ENCODE measurements around the gene LRIG1.

Gene LRIG1

DNA sequence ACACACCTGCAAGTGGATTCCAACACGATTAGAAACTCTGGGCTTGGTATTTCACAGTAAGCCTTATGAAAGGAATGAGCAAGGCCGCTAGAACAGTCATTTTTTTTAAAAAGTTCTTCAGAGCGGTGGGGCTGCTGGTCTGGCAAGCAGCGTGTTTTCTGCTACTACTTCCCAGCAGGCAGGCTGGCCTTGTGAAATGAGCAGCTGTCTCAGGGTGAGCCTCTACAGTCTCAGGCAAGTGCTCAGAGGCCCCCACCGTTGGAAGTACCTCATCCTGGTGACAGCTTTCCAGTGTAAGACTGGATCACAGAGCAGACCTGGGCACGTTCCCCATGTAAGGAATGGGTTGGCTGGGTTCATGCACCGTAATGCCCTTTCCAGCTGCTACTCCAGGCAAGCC is 119.2 kb downstream of the LRIG1 start:
- DNase-seq, result no peak

DNA sequence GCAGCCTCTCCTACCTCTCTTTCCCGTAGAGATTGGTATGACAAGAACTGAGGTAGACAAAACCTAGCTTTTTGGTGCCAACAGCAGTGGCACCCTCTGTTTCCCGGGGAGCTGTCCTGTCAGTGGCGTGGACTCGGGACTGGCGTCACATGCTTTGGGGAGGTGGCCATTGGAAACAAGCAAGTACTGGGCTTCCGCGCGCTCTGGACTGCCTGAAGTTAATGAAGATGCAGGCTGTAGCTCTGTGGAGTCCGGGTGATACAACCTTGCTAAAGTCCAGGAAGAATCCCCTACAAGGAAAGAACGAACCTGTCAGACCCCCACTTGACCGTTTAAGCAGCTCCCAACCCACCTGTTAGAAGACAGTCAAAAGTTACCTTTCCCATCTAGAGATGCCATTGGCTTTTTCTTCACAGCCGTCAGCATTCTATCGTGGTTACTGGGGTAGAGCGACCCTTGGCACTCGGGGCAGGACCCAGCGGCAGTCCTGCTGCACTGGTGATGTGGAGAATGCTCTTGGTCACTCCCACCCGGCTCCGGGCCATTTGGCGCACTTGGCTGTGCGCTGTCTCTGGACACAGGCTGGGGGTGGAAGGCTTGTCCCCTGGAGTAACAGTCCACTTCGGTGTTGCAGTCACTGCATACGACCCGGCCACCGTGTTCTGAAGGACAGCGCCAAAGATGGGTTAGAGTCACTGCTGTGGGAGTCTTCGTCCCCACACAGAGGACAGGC is 120.5 kb downstream of the LRIG1 start:
- no peak for DNase-seq

DNA sequence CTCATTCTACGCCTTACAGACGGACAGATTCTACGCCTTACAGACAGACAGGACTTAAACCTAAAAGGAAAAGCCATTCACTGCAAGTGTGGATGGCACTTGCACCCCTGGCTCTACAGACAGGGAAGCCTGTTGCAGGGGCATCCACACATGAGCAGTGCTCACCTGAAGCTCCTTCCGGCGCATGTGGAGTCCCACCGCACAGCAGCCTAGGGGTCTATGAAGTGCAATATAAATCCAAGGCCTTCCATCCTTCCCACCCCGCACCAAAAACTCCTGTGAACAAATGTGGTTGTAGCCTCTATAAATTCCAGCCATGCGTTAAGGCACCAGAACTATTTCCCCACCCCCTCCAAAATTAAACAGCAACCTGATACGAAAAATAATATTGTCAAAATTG is 121.3 kb downstream of the LRIG1 start:
- no peak for DNase-seq

DNA sequence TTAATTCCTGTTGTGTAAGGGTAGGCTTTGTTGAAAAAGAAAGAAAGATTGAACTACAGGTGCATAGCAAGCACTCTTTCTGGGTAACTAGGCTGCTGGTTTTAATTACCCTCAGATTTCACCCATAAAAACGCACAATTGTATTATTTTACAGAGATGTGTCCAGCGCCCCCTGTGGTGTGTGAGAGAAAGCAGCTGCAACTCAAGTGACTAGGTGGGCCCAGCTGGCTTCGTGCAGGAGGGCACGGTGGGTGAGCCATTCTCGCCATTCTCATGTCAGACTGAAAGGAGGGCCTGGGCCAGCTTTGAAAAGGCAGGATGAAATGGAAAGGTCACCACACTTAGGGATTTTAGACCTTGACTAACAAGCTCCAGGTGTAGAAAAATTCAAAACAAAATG is 122.6 kb downstream of the LRIG1 start:
- peak; percentile 63 for DNase-seq

DNA sequence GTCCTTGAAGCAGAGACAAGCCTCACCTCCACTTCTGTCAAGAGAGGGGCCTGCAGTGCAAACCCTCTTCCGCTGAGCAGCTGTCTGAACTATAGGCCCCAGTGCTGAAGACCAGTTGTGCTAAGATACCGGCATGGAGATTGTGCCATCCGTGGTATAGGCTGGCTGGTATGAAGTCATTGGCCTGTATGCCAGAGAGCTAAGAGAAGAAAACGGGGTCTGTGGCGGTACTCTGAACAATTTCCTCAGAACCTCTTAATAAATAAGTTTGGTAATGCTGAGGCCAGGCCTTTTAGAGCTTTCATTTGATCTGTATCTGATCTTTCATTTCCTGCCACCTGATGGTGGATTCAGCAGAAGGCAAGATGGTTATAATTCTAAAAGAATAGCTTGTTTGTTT is 123.0 kb downstream of the LRIG1 start:
- DNase-seq, result no peak

DNA sequence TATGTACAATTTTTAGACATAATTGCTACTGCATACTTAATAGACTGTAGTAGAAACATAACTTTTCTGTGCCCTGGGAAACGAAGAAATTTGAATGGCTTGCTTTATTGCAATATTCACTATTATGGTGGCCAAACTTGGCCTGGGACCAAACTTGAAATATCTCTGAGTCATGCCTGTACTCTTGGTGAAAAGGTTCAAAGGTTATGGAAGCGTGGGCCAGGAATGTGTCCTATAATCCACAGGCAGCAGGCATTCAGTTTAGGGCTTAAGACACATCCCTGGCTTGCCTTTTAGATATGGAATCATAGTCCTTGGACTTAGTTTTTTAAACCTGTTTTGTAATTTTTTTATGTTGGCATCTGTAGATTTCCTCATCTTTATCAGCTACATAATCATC is 124.3 kb downstream of the LRIG1 start:
- DNase-seq, result no peak

DNA sequence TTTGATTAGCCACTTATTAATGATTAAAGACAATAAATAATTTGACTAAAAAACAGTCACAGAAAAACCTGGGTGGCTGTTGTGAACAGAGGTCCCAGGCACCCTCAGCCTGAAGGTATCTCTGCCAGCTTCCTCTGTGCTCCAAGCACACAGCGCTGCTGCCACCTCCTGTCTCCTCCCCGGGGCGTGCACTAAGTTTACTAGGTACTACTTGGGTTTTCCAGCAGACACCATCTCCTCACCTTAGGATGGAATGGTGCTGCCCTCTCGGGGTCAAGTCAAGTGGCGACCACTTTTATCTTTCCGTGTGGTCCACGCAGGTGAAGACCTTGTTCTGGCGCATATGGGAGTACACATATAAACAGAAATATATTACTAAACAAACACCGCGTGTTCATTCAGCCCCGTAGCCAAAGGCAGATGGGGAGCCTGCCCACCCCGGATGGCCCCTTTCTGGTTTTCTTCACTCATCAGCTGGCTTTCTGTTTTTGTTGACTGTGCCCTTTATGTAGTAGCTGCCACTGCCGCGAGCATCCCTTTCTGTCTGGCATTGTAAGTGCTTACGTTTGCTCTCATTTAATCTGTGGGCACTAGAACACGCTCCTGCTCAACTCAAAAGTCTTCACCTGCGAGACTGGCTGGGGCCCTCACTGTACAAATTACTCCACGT is 128.0 kb downstream of the LRIG1 start:
- DNase-seq, result peak; percentile 80

DNA sequence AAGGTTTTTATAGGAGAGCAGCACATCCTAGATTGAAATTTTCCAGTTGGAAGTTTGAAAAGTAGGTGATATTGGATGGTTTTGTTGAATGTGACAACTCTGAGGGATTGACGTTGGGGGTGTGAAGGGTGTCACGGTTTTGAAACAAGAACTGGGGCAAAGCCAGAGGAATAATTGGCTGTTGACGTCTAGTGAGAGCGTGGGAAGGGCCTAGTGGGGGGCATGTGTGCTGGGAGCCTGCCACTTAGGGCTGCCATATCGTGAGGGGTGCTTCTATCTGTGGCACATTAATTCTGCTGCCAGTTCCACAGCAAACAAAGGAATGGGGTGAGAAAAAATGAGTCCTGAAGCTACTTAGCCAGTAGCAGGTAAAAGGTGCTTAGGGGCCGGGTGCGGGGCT is 129.4 kb downstream of the LRIG1 start:
- no peak for DNase-seq

DNA sequence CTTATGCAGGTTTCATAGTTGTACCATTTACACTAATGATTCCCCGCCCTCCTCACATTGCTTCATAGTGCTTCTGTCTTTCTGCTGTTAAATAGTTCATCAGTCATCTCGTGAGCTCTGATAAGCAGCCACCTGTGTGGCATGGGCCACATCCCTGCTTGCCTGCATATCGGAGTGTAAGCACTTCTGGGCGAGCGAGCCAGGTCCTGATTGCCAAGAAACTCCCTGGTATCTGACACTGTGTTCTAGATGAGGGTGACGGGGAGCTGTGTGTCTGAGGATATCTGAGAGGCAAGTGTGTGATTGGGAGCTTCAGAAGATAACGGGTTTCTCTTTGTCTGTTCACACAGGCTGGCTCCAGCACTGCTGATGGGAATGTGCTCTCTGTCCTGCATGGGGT is 130.6 kb downstream of the LRIG1 start:
- no peak for DNase-seq

DNA sequence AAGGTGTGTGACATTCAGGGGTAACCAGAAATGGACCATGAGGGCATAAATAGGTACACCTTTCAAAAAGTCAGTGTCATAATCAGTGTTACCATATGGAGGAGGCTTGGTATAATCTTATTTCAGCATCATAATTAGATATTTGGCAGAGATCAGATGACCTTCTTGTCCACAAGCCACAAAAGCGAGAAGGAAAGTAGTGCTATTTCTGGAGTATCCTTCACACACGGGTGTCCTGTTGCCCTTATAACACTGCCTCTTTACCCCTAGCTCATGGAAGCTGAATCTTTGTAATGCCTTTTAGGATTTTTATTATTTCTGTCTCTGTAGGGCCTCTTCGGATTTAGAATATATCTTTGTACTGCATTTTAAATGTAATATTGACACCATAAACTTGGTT is 132.8 kb downstream of the LRIG1 start:
- no peak for DNase-seq

DNA sequence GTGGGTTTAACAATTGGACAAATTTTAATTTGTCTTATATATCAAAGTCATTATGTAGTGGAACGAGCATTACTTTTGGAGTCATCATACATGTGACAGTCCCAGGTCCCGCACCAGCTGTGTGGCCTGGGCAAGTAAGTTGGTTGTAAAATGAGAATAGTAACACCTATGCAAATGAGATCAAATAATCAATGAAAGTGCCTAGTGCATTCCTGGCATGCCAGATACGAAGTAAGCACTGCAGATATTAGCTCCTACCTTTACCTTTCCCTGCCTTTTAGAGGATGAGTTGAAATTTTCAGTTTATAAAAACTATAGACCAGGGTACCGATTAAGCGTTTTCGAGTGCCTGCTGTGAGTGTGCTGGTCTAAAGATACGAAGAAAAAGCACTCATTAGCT is 134.1 kb downstream of the LRIG1 start:
- no peak for DNase-seq

DNA sequence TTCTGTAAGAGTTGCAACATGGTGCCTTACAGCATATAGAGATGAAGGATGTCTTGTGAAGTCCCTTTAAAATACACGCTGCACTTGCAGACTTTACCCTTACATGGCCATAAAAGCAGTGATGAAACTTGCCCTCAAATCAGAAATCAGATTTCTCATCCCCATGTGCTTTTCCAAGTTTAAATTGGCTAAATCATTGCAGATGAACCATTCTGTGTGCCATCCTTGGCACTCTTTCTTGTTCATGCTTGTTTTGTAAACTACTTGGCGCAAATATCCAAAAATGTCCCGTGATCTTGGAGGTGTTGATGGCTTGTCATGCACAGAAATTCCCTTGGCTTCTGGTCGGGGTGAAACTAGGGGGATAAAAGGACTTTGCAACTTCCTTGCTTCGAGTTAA is 135.7 kb downstream of the LRIG1 start:
- DNase-seq, result no peak

DNA sequence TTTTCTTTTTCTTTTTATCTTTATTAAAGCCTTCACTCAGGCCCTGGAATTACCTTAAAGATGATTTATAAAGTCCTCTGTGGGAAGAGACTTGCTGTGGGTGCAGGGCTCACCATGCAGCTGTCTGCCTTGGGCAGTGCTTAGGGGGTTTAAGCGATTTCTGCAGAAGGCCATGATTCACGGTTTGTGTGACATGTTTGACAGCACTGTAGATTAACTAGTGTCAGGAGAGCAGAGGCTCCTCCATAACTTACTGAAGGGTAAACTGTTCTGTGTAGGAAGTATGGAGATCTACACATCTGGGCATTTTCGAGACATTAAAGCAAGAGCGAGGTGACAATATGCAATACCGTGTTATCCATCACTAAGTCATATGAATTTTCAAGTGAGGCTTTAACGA is 137.7 kb downstream of the LRIG1 start:
- no peak for DNase-seq

DNA sequence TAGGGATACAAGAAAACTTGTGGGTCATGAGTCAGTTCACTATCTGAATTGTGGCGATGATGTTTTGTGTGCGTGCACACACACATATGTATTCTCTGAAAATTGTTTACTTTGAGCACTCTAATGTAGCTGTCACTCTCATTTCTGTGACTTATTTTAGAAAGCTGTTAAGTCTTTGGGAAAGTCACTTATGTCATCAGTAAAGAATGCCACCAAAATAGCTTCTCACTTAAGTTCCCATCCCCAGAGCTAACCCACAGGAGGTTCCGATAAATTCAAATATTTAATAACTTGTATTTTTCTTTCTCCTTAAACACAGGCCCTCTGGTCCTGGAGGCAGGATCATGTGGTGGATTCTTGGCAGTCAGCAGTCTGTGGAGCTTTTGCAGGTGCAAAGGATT is 138.3 kb downstream of the LRIG1 start:
- no peak for DNase-seq

DNA sequence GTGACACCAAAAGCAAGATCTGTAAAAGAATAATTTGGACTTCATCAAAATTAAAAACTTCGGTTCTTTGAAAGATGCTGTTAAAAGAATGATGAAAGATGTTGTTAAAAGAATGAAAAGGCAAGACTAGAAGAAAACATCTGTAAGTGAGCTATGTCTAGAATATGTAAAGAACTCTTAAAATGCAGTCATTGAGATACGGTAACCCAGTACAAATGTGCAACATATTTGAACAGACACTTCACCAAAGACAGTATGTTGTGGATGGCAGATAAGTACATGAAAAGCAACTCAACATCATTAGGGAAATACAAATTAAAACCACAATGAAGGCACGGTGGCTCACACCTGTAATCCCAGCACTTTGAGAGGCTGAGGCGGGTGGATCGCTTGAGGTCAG is 139.5 kb downstream of the LRIG1 start:
- no peak for DNase-seq

DNA sequence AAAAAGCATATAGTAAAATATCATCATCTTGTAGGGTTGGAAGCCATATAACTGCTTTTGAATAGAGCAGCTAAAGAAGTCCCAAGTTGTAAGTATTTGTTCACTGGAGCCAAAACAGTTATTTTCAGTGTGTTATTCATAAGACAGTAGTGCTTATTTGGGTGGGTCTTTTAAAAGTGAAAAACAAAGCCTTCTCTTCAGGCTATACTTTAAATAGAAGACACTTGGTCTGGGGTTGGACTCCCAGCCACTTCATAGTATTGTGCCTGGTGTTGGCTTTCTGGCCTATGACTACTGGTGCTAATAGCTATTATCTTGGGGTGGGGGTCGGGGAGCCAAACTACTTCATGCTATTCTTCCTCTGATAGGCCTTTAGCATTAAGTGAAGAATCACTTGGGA is 144.8 kb downstream of the LRIG1 start:
- no peak for DNase-seq

DNA sequence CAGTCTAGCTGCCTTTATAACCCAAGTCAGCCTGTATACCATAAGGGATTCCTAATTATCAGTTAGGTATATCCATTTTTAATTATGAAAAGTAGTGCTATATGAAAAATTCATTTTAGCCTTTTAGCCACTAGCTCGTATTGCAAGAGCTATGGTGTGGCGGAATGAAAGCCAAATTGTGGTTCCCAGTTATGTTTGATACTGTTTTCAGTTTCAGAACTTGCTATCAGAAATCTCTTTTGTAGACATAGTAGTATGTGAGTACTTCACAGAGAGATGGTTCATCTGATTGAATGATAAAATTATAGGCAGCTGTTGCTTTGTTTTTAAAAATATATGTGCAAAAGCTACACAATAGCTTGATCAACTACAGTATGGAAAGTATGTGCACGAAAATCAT is 145.4 kb downstream of the LRIG1 start:
- no peak for DNase-seq

DNA sequence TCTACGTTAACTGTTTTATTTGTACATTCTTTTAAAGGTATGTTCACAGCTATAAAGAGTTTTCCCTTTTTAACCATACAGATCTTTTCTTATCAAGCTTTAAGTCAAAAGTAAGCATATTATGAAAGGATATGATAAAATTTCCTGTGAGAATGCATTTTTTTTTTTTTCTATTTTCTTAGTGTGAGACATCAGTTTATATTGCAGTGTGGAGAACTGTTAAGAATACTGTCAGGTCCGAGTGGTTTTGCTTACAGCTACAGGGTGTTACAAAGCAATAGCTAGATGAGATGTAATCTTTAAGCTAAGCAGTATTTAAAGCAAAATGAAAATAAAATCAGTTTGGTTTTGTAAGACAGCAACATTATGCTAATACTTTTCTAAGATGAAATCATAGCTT is 146.8 kb downstream of the LRIG1 start:
- no peak for DNase-seq

DNA sequence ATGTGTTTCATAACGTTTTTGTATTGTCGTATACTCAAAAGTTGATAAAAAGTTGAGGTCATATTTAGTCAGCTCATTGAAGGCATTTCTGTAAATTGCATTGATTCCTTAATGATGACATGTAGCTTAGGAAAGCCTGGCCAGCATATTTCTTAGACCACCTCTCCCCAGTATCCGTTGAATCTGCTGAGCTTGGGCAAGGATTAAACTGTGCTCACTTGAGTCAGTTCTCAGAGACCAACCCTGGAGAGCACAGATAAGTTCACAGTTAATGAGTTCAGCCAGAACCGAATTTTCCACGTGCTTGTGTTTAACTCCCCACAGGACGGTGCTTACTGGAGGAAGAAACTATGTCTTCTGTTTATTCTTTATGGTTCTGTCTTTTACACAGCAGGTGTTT is 147.3 kb downstream of the LRIG1 start:
- no peak for DNase-seq

DNA sequence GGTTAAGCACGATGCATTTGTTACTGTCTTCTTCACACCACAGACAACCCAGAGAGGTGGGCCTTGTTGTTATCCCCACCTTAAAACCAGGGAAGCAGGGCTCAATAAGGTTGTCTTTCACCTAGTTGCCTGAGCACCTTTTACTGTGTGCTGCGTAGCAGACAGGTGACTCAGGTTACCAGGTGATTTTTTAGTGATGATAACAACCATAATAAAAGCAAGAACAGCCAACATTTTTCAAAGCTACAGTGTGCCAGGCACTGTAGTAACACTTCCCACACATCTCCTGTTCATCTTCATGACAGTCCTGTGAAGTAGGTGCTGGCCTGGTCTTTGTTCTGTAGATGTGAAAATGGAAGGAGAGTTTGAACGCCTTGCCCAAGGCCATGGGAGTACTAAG is 147.8 kb downstream of the LRIG1 start:
- DNase-seq, result no peak

DNA sequence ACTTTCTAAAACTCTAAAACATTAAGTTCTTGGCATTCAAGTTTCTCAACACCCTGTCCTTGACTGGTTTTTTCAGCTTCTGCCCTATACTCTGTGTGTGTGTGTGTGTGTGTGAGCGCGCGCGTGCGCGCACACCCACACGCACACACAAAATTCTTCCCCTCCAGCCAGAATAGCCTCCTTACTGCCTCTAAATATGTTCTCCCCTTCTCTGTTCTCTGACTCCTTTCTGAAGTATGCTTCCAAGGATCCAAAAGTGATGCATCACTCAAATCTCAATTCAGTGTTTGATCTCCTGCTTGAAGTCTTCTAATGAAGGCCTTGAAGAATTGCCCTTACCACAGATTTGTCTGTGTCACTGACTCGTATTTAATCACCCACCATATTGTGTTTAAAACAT is 150.2 kb downstream of the LRIG1 start:
- no peak for DNase-seq

DNA sequence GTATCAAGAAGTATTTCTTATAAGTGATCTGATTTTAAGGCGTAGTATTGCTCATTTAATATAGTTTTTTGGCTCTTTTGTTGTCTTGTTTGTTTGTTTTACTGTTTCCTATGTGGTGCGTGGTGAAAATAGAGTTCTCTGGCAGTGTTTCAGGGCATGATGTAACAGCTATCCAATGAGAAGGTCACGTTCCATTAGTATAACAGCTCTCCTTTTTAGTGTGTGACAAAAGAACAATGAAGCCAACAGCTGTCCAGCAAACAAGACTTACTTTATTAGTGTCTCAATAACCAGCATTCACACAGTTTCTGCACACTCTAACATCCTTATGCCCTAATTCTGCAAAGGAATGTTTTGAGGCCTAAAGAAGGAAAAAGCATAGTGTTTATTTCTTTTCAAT is 152.1 kb downstream of the LRIG1 start:
- DNase-seq, result no peak

DNA sequence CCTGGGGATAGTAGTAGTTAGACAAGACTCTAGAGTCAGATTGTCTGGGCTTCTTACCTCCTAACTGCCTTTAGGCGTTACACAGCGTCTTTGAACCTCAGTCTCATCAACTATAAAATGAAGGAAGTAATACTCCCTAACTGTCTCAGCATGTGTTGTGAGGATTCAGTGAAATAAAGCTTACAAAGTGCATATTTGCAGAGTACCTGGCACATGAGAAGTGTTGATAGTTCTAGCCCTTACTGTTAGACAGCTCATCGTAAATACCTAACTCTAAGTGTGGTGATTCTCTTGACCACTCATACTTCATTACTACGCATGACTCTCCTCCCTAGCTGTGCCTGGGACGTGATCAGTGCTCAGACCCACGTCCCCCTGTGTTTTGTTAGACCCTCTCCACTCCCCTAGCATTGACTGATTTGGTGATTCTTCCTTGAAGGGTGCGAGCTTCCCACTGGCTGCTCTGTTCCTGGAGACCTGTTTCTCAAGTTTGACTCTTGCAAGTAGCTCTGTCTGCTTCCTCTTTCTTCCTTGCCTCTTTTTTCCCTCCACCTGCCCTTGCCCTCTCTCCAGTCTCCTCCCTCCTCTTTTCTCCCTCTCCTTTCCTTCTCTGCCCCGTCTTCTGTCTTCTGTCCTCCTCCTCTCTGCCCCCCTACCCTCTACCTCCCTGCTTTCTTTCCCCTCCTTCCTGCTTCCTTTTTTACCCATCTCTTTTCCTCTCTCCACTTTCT is 155.8 kb downstream of the LRIG1 start:
- DNase-seq, result no peak

DNA sequence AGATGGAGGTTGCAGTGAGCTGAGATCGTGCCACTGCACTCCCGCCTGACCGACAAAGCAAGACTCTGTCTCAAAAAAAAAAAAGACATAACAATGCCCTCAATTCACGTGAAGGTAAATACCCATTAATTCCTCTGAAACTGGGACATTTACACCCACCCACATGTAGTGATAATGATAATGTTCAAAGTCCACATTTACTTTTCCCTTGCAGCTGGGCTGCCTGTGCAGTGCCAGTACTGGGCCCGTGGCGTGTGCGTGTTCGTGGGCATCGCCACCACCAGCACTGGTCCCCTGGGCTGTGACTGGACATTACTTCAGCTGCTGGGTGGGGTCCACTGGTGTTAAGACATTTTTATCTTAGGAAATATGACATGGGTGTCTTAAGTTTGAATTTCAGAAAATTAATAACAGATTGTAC is 156.4 kb downstream of the LRIG1 start:
- peak; percentile 32 for DNase-seq

Data from NCI-H146 (cell line).